K562 (cell line): ENCODE measurements around the gene UGP2. TPM values are rescaled to one million over a fixed set of nuclear protein-coding genes. Genes with fewer than 3 reads are reported as not detected.

ENCODE experiments used
- KDM2B ChIP-seq: fragments of 250-450 bp; sonication (Bioruptor Pico); IDR thresholded peaks from 2 replicates; pipeline ENCODE4 v1.8.0; 2021; ENCODE audit warnings: mild to moderate bottlenecking, moderate library complexity
- TAL1 ChIP-seq: fragments of 450-650 bp; IDR thresholded peaks from 2 replicates; pipeline ENCODE4 v1.6.1; 2016; ENCODE audit warnings: mild to moderate bottlenecking
- ZNF121 ChIP-seq: sonication (generic); formaldehyde crosslinking; conservative IDR thresholded peaks from 2 replicates; pipeline ENCODE4 v1.8.0; 2022; ENCODE audit warnings: missing genetic modification reagents
- ZNF212 ChIP-seq: fragments of 450-650 bp; formaldehyde crosslinking; IDR thresholded peaks from 2 replicates; pipeline ENCODE4 v1.4.0; 2020; ENCODE audit warnings: mild to moderate bottlenecking
- ZNF668 ChIP-seq: fragments of 250-450 bp; sonication (Bioruptor Pico); IDR thresholded peaks from 2 replicates; pipeline ENCODE4 v1.8.0; 2022; ENCODE audit warnings: mild to moderate bottlenecking, inconsistent platforms
- polyA plus RNA-seq, 8 experiments: library from polyadenylated mRNA; depleted of rRNA in 4 of 8; stranded (reverse) in 5 of 8; unstranded in 3 of 8; fragments of >200 nt; fragmentation: Nextera tagmentation in 2 of 8; fragmentation: Illumina TruSeq in 1 of 8; extraction: Ambion mirVana in 2 of 8; extraction: Trizol in 1 of 8; gene quantifications; 2 replicates each; pipeline versions ENCODE4 v1.2.1 to v1.2.3, GENCODE V29; 2011 to 2014; ENCODE audit warnings: inconsistent platforms in 1 of 8, missing spikeins in 1 of 8
- total RNA-seq, 7 experiments: library from RNA; depleted of rRNA in 6 of 7; stranded (reverse); fragments of >200 nt in 6 of 7; fragmentation: Illumina TruSeq in 2 of 7; extraction: Trizol in 2 of 7; gene quantifications; 2 replicates each; pipeline versions ENCODE4 v1.2.1 to v1.2.3, GENCODE V29; 2011 to 2021; ENCODE audit warnings: low replicate concordance in 1 of 7
- TF ChIP-seq, protein P1 (sequence below): sonication (generic); formaldehyde crosslinking; IDR thresholded peaks from 2 replicates; pipeline ENCODE4 v1.8.0; 2022; ENCODE audit warnings: mild to moderate bottlenecking, missing genetic modification reagents
- TF ChIP-seq, protein P2 (sequence below): fragments of 450-650 bp; IDR thresholded peaks from 2 replicates; pipeline ENCODE4 v1.6.1; 2016; ENCODE audit warnings: borderline replicate concordance

Gene UGP2
- total and polyA plus RNA-seq, 9 of the 15 experiments (the other 6 are each of a cell fraction or from before 2014, with no cell fraction given) = 25.2 to 69.3 (median 58.9) TPM

DNA sequence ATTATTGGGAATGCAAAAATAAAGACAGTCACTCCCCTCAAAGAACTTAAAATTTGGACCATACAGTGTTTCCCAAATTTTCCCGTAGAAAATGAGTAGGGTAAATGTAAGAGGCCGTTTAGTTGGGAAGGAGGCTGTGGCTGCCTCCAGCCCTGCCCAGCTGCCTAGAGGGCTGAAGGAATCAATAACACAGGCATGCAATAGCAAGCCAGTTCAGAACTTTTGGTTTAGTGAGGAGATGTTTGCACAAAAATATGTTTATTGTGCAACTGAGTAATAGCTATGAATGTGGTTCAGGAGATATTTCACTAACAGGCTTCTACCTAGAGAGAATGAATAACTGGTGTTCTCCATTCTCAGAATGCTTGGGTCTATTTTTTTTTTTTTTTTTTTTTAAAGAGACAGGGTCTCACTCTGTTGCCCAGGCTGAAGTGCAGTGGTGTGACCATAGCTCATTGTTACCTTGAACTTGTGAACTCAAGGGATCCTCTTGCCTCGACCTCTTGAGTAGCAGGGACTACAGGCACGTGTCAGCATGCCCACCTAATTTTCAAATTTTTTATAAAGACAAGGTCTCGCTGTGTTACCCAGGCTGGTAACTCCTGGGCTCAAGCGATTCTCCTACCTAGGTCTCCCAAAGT lies 23.6 kb downstream of the UGP2 start (continued):
- TF ChIP-seq, protein P1, sequence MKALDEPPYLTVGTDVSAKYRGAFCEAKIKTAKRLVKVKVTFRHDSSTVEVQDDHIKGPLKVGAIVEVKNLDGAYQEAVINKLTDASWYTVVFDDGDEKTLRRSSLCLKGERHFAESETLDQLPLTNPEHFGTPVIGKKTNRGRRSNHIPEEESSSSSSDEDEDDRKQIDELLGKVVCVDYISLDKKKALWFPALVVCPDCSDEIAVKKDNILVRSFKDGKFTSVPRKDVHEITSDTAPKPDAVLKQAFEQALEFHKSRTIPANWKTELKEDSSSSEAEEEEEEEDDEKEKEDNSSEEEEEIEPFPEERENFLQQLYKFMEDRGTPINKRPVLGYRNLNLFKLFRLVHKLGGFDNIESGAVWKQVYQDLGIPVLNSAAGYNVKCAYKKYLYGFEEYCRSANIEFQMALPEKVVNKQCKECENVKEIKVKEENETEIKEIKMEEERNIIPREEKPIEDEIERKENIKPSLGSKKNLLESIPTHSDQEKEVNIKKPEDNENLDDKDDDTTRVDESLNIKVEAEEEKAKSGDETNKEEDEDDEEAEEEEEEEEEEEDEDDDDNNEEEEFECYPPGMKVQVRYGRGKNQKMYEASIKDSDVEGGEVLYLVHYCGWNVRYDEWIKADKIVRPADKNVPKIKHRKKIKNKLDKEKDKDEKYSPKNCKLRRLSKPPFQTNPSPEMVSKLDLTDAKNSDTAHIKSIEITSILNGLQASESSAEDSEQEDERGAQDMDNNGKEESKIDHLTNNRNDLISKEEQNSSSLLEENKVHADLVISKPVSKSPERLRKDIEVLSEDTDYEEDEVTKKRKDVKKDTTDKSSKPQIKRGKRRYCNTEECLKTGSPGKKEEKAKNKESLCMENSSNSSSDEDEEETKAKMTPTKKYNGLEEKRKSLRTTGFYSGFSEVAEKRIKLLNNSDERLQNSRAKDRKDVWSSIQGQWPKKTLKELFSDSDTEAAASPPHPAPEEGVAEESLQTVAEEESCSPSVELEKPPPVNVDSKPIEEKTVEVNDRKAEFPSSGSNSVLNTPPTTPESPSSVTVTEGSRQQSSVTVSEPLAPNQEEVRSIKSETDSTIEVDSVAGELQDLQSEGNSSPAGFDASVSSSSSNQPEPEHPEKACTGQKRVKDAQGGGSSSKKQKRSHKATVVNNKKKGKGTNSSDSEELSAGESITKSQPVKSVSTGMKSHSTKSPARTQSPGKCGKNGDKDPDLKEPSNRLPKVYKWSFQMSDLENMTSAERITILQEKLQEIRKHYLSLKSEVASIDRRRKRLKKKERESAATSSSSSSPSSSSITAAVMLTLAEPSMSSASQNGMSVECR (CRISPR knock-in tag) = no peak
- TF ChIP-seq ZNF212 (CRISPR knock-in tag) = no peak
- TF ChIP-seq ZNF668 = no peak
- TF ChIP-seq ZNF121 (CRISPR knock-in tag) = no peak
- TF ChIP-seq KDM2B = no peak
- TF ChIP-seq, protein P2, sequence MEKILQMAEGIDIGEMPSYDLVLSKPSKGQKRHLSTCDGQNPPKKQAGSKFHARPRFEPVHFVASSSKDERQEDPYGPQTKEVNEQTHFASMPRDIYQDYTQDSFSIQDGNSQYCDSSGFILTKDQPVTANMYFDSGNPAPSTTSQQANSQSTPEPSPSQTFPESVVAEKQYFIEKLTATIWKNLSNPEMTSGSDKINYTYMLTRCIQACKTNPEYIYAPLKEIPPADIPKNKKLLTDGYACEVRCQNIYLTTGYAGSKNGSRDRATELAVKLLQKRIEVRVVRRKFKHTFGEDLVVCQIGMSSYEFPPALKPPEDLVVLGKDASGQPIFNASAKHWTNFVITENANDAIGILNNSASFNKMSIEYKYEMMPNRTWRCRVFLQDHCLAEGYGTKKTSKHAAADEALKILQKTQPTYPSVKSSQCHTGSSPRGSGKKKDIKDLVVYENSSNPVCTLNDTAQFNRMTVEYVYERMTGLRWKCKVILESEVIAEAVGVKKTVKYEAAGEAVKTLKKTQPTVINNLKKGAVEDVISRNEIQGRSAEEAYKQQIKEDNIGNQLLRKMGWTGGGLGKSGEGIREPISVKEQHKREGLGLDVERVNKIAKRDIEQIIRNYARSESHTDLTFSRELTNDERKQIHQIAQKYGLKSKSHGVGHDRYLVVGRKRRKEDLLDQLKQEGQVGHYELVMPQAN = no peak
- TF ChIP-seq TAL1 = no peak
